ENCODE measurements around the gene CDH20. TPM values are rescaled to one million over a fixed set of nuclear protein-coding genes. Genes with fewer than 3 reads are reported as not detected.

Gene CDH20
- total and polyA plus RNA-seq, 10 donors, result 0.04 to 0.05 TPM; not detected in 8

DNA sequence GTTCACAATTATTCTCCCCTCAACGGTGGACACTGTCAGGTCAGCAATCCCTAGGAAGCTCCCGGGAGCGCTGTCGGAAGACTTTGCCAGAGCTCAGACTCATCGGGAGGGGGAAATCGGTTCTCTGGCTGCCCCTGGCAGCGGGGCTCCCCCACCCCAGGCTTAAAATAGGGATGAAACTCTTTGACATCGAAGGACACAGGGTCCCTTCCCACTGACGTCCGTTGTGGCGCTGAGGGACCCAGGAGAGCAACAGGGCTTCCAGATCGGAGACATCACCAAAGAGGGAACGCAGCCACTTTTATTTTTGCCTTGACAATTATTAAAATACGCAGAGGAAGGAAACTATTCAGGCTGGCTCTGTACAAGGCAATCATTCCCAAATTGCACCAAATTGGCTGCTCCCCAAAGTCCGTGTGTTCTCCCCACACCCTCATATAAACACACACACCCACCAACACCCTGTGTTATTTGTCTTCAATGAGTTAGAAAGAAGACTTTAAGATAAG lies 249.0 kb downstream of the CDH20 start:
- DNase-seq, result no peak
- peaks cover 0 to 25% (median 4%) of the 10 kb centered on the region in 7 donors for H3K27me3 ChIP-seq (replicated peaks in 1 of 7)
- no peak for TF ChIP-seq POLR2A (IDR thresholded peaks at IDR 0.05)
- TF ChIP-seq, protein P1, sequence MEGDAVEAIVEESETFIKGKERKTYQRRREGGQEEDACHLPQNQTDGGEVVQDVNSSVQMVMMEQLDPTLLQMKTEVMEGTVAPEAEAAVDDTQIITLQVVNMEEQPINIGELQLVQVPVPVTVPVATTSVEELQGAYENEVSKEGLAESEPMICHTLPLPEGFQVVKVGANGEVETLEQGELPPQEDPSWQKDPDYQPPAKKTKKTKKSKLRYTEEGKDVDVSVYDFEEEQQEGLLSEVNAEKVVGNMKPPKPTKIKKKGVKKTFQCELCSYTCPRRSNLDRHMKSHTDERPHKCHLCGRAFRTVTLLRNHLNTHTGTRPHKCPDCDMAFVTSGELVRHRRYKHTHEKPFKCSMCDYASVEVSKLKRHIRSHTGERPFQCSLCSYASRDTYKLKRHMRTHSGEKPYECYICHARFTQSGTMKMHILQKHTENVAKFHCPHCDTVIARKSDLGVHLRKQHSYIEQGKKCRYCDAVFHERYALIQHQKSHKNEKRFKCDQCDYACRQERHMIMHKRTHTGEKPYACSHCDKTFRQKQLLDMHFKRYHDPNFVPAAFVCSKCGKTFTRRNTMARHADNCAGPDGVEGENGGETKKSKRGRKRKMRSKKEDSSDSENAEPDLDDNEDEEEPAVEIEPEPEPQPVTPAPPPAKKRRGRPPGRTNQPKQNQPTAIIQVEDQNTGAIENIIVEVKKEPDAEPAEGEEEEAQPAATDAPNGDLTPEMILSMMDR (IDR thresholded peaks at IDR 0.05 in 8 of 11, conservative IDR thresholded peaks at IDR 0.05 in 3 of 11), result peak in 6 of 11 experiments; percentile 3 to 48 (median 17)
- H3K27ac ChIP-seq, result peak overlapping the region in 1 of 8 donors; percentile 14
- H3K4me1 ChIP-seq, result peaks cover 0 to 23% (median 10%) of the 10 kb centered on the region in 6 donors
- intact Hi-C loops (cut with DNase I; ENCODE audit: low total_unique reads), result no loop called here
- H3K36me3 ChIP-seq, result no peaks in the 10 kb centered on the region
- H3K4me3 ChIP-seq, result peak overlapping the region in 5 of 8 donors; percentile 7 to 55 (median 13)
- no peaks in the 10 kb centered on the region for H3K9me3 ChIP-seq
- WGBS, 5 donors, result 16 to 34% (median 27%) methylated on average over 15 of the region's 15 CpGs

- Histone ChIP-seq H3K27ac (no peak overlapping the region), H3K9me3 (no peaks in the 10 kb centered on the region), H3K36me3 (no peaks in the 10 kb centered on the region), H3K27me3 (replicated peaks in 1 of 7) (peaks cover 0 to 32% (median 4%) of the 10 kb centered on the region in 7 donors), H3K4me3 (no peak overlapping the region), H3K4me1 (peaks cover 0 to 23% (median 10%) of the 10 kb centered on the region in 6 donors)
- intact Hi-C loops (cut with DNase I; ENCODE audit: low total_unique reads), result no loop called here
- 82 to 100% (median 96%) methylated on average over 1 of the region's 1 CpG for WGBS, 5 donors
- TF ChIP-seq, protein P1 (IDR thresholded peaks at IDR 0.05 in 8 of 11, conservative IDR thresholded peaks at IDR 0.05 in 3 of 11), result no peak
- no peak for TF ChIP-seq POLR2A (IDR thresholded peaks at IDR 0.05)
- TF ChIP-seq POLR2AphosphoS5 (IDR thresholded peaks at IDR 0.05), result no peak
- DNase-seq, result no peak
Measured at GRCh38 chr18:61583548-61583947, 250.3 kb downstream of the CDH20 start.

- DNase-seq, result no peak
- intact Hi-C loops (cut with DNase I; ENCODE audit: low total_unique reads), result no loop called here
- TF ChIP-seq, protein P1 (IDR thresholded peaks at IDR 0.05 in 8 of 11, conservative IDR thresholded peaks at IDR 0.05 in 3 of 11), result no peak
- TF ChIP-seq POLR2A (IDR thresholded peaks at IDR 0.05), result no peak
- no peak for TF ChIP-seq POLR2AphosphoS5 (IDR thresholded peaks at IDR 0.05)
- Histone ChIP-seq H3K9me3 (no peaks in the 10 kb centered on the region), H3K27ac (no peak overlapping the region), H3K4me1 (no peaks in the 10 kb centered on the region), H3K4me3 (no peak overlapping the region), H3K36me3 (no peaks in the 10 kb centered on the region), H3K27me3 (replicated peaks in 1 of 7) (peaks cover 0 to 6% (median 0%) of the 10 kb centered on the region in 7 donors)
- WGBS, 5 donors, result 71 to 82% (median 74%) methylated on average over 2 of the region's 2 CpGs
Measured at GRCh38 chr18:61587865-61588264, 254.6 kb downstream of the CDH20 start.

- Histone ChIP-seq H3K9me3 (no peaks in the 10 kb centered on the region), H3K36me3 (no peaks in the 10 kb centered on the region), H3K4me1 (no peaks in the 10 kb centered on the region), H3K27ac (no peak overlapping the region), H3K4me3 (no peak overlapping the region), H3K27me3 (replicated peaks in 1 of 7) (peaks cover 0 to 6% (median 0%) of the 10 kb centered on the region in 7 donors)
- intact Hi-C loops (cut with DNase I; ENCODE audit: low total_unique reads), result no loop called here
- 50 to 72% (median 67%) methylated on average over 6 of the region's 6 CpGs for WGBS, 5 donors
- TF ChIP-seq POLR2AphosphoS5 (IDR thresholded peaks at IDR 0.05), result no peak
- TF ChIP-seq POLR2A (IDR thresholded peaks at IDR 0.05), result no peak
- TF ChIP-seq, protein P1 (IDR thresholded peaks at IDR 0.05 in 8 of 11, conservative IDR thresholded peaks at IDR 0.05 in 3 of 11), result no peak
- no peak for DNase-seq
Measured at GRCh38 chr18:61589053-61589723, 256.0 kb downstream of the CDH20 start.
